Peyer's patch (tissue), 4 donors: ENCODE results near the gene SHLD1. TPM values are rescaled to one million over a fixed set of nuclear protein-coding genes. Genes with fewer than 3 reads are reported as not detected.

Experiments
- DNase-seq, 3 donors: peaks; one replicate each; pipeline ENCODE4 v3.0.0-alpha.2; 2017 to 2019
- H3K27ac ChIP-seq, 4 donors: fragments of 200-600 bp; sonication (generic); one replicate each; pipeline ENCODE4 v1.5.1; 2016 to 2019
- H3K27me3 ChIP-seq, 2 donors: fragments of 200-600 bp; sonication (generic); one replicate each; pipeline ENCODE4 v1.5.1; 2019
- H3K36me3 ChIP-seq, 3 donors: fragments of 200-600 bp; sonication (generic); one replicate each; pipeline ENCODE4 v1.5.1; 2016 to 2019
- H3K4me1 ChIP-seq, 4 donors: fragments of 200-600 bp; sonication (generic); one replicate each; pipeline ENCODE4 v1.5.1; 2016 to 2019
- H3K4me3 ChIP-seq, 4 donors: fragments of 200-600 bp; sonication (generic); 1 replicate in 3 of 4; 2 replicates in 1 of 4; pipeline ENCODE4 v1.5.1; 2016 to 2019; ENCODE audit warnings: mild to moderate bottlenecking in 1 of 4
- H3K9me3 ChIP-seq, 4 donors: fragments of 200-600 bp; sonication (generic); one replicate each; pipeline ENCODE4 v1.5.1; 2016 to 2019; ENCODE audit warnings: mild to moderate bottlenecking in 1 of 4
- POLR2A ChIP-seq, 2 donors: fragments of 450-650 bp; IDR thresholded peaks; one replicate each; pipeline ENCODE4 v1.5.1; 2017; ENCODE audit warnings: antibody characterized with exemption in 2 of 2, mild to moderate bottlenecking in 2 of 2, moderate library complexity in 2 of 2
- total RNA-seq, 4 donors: library from RNA; depleted of rRNA; stranded (reverse); fragments of >200 nt; gene quantifications; one replicate each; pipeline ENCODE4 v1.1.0, GENCODE V29; 2016
- TF ChIP-seq, protein P1 (sequence below), 6 experiments: fragments of 450-650 bp in 4 of 6; fragments of 200-600 bp in 2 of 6; sonication (generic) in 1 of 6; IDR thresholded peaks; one replicate each; pipeline ENCODE4 v1.5.1; 2017 to 2019; ENCODE audit warnings: antibody characterized with exemption in 6 of 6, mild to moderate bottlenecking in 3 of 6, moderate library complexity in 1 of 6

Gene SHLD1
- total RNA-seq, 4 donors from 2014 or later, result 8.4 to 15.5 (median 12.3) TPM

DNA sequence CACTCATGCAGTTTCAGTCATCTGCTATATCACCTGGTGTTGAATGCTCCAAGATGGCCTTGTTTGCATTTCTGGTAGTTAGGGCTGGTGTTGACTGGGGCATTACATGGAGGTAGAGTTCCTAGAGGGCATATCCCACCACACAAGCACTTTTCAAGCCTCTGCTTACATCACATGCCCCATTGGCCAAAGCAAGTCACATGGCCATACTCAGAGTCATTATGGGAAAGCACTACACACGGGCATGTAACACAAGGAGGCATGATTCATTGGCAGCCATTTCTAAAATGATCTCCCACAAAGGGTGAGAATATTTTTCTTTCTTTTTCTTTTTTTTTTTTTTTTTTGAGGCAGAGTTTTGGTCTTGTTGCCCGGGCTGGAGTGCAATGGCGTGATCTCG is 126.9 kb downstream of the SHLD1 start:
- H3K4me3 ChIP-seq, result no peak overlapping the region
- TF ChIP-seq, protein P1, sequence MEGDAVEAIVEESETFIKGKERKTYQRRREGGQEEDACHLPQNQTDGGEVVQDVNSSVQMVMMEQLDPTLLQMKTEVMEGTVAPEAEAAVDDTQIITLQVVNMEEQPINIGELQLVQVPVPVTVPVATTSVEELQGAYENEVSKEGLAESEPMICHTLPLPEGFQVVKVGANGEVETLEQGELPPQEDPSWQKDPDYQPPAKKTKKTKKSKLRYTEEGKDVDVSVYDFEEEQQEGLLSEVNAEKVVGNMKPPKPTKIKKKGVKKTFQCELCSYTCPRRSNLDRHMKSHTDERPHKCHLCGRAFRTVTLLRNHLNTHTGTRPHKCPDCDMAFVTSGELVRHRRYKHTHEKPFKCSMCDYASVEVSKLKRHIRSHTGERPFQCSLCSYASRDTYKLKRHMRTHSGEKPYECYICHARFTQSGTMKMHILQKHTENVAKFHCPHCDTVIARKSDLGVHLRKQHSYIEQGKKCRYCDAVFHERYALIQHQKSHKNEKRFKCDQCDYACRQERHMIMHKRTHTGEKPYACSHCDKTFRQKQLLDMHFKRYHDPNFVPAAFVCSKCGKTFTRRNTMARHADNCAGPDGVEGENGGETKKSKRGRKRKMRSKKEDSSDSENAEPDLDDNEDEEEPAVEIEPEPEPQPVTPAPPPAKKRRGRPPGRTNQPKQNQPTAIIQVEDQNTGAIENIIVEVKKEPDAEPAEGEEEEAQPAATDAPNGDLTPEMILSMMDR (IDR thresholded peaks at IDR 0.05), result no peak
- no peak for TF ChIP-seq POLR2A (IDR thresholded peaks at IDR 0.05)
- no peaks in the 10 kb centered on the region for H3K4me1 ChIP-seq
- H3K27me3 ChIP-seq, result no peaks in the 10 kb centered on the region
- H3K36me3 ChIP-seq, result no peaks in the 10 kb centered on the region
- H3K27ac ChIP-seq, result no peak overlapping the region
- no peaks in the 10 kb centered on the region for H3K9me3 ChIP-seq
- no peak for DNase-seq

GRCh38 chr20:5880326-5880725 is 130.1 kb downstream of the SHLD1 start:
- no peaks in the 10 kb centered on the region for H3K36me3 ChIP-seq
- H3K9me3 ChIP-seq, result no peaks in the 10 kb centered on the region
- no peaks in the 10 kb centered on the region for H3K27me3 ChIP-seq
- H3K27ac ChIP-seq, result no peak overlapping the region
- no peak overlapping the region for H3K4me3 ChIP-seq
- TF ChIP-seq, protein P1 (IDR thresholded peaks at IDR 0.05), result no peak
- no peak for TF ChIP-seq POLR2A (IDR thresholded peaks at IDR 0.05)
- no peaks in the 10 kb centered on the region for H3K4me1 ChIP-seq
- DNase-seq, result no peak

- TF ChIP-seq, protein P1 (IDR thresholded peaks at IDR 0.05), result no peak
- TF ChIP-seq POLR2A (IDR thresholded peaks at IDR 0.05), result no peak
- Histone ChIP-seq H3K27me3 (no peaks in the 10 kb centered on the region), H3K9me3 (no peaks in the 10 kb centered on the region), H3K36me3 (no peaks in the 10 kb centered on the region), H3K4me3 (no peak overlapping the region), H3K4me1 (no peaks in the 10 kb centered on the region), H3K27ac (no peak overlapping the region)
- DNase-seq, result no peak
These were observed 131.5 kb downstream of the SHLD1 start for GRCh38 chr20:5881703-5882102.

GRCh38 chr20:5882166-5882565 is 132.0 kb downstream of the SHLD1 start:
- no peaks in the 10 kb centered on the region for H3K4me1 ChIP-seq
- H3K4me3 ChIP-seq, result no peak overlapping the region
- no peaks in the 10 kb centered on the region for H3K27me3 ChIP-seq
- no peak for DNase-seq
- no peaks in the 10 kb centered on the region for H3K36me3 ChIP-seq
- no peak overlapping the region for H3K27ac ChIP-seq
- no peak for TF ChIP-seq POLR2A (IDR thresholded peaks at IDR 0.05)
- TF ChIP-seq, protein P1 (IDR thresholded peaks at IDR 0.05), result no peak
- no peaks in the 10 kb centered on the region for H3K9me3 ChIP-seq

DNA sequence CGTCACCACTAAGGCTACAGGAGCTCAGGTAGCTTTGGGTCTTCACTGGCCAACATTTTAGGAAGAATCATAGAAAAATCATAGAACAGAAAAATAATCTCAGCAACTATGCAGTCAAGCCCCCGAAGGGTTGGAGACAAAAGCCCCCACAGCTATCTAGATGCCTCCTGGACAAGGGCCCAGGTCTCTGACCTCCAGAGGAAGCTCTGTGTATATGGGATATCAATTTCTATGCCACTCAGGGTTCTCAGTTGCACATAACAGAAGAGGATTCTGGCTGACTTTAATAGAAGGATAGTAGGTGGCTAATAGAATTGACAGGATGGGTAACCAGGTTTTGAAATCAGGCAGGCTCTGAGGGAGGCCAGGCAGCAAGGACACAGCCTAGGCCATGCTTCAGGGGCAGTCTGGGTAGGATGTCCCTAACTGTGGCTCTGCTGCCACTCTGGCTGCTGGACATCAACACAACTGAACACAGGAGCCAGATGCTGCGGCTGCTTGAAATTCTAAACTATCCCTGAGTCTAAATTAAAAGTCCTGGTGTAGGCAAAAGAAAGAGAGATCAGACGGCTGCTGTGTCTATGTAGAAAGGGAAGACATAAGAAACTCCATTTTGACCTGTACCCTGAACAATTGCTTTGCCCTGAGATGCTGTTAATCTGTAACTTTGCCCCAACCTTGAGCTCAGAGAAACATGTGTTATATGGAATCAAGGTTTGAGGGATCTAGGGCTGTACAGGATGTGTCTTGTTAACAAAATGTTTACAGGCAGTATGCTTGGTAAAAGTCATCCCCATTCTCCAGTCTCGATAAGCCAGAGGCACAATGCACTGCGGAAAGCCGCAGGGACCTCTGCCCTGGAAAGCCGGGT is 134.5 kb downstream of the SHLD1 start:
- TF ChIP-seq POLR2A (IDR thresholded peaks at IDR 0.05), result no peak
- TF ChIP-seq, protein P1 (IDR thresholded peaks at IDR 0.05), result no peak
- H3K27ac ChIP-seq, result no peak overlapping the region

More for the DNA sequence above, 134.5 kb downstream of the SHLD1 start:
- DNase-seq, result no peak
- Histone ChIP-seq H3K27me3 (no peaks in the 10 kb centered on the region), H3K9me3 (no peaks in the 10 kb centered on the region), H3K4me1 (no peaks in the 10 kb centered on the region), H3K36me3 (no peaks in the 10 kb centered on the region), H3K4me3 (no peak overlapping the region)
